HG02571 (cell line): ENCODE data around the gene PLEKHA7.

Experiments used
- ATAC-seq: cut with Tn5 transposase; IDR thresholded peaks from one replicate; pipeline ENCODE4 v1.9.1; 2021; ENCODE audit warnings: mild to moderate bottlenecking, moderate library complexity; ENCODE audit not compliant: unreplicated experiment

The PLEKHA7 gene

GRCh38 chr11:16846305-16846704, 167.9 kb downstream of the PLEKHA7 start:
- no peak for ATAC-seq

GRCh38 chr11:16844268-16844771, 169.9 kb downstream of the PLEKHA7 start:
- no peak for ATAC-seq

GRCh38 chr11:16843294-16843693, 170.9 kb downstream of the PLEKHA7 start:
- no peak for ATAC-seq

GRCh38 chr11:16841984-16842383, 172.2 kb downstream of the PLEKHA7 start:
- no peak for ATAC-seq

- ATAC-seq: no peak
Observed at GRCh38 chr11:16841481-16841880, 172.7 kb downstream of the PLEKHA7 start.

- ATAC-seq: no peak
Observed at GRCh38 chr11:16840951-16841350, 173.3 kb downstream of the PLEKHA7 start.

GRCh38 chr11:16839821-16840220, 174.4 kb downstream of the PLEKHA7 start:
- no peak for ATAC-seq

- ATAC-seq: no peak
Observed at GRCh38 chr11:16834384-16834783, 179.8 kb downstream of the PLEKHA7 start.

- ATAC-seq: no peak
Observed at GRCh38 chr11:16833026-16833425, 181.2 kb downstream of the PLEKHA7 start.

- no peak for ATAC-seq
Observed at GRCh38 chr11:16832193-16832539, 182.0 kb downstream of the PLEKHA7 start.

GRCh38 chr11:16831316-16832192, 182.7 kb downstream of the PLEKHA7 start:
- no peak for ATAC-seq

GRCh38 chr11:16827139-16827538, 187.1 kb downstream of the PLEKHA7 start:
- ATAC-seq: no peak

GRCh38 chr11:16825968-16826367, 188.2 kb downstream of the PLEKHA7 start:
- no peak for ATAC-seq

- no peak for ATAC-seq
Observed at GRCh38 chr11:16825101-16825500, 189.1 kb downstream of the PLEKHA7 start.

GRCh38 chr11:16820324-16821092, 193.7 kb downstream of the PLEKHA7 start:
- ATAC-seq: peak; percentile 74

- no peak for ATAC-seq
Observed at GRCh38 chr11:16818284-16818683, 195.9 kb downstream of the PLEKHA7 start.

- ATAC-seq: no peak
Observed at GRCh38 chr11:16817351-16817750, 196.9 kb downstream of the PLEKHA7 start.

GRCh38 chr11:16816358-16817270, 197.6 kb downstream of the PLEKHA7 start:
- ATAC-seq: no peak

GRCh38 chr11:16815047-16815767, 199.0 kb downstream of the PLEKHA7 start:
- no peak for ATAC-seq

GRCh38 chr11:16814410-16815046, 199.7 kb downstream of the PLEKHA7 start:
- ATAC-seq: no peak
